IMR-90 (cell line): ENCODE measurements around the gene COX6A2. TPM values are rescaled to one million over a fixed set of nuclear protein-coding genes. Genes with fewer than 3 reads are reported as not detected.

Experiments used
- ATAC-seq: fragments of 200-7000 bp; cut with Tn5 transposase; 2 replicates; pipeline ENCODE4 v1.9.1; 2020; ENCODE audit warnings: low read depth, mild to moderate bottlenecking, moderate library complexity
- BruUV-seq: library from RNA; stranded (reverse); fragments of 400-500 nt; replicated peaks from 2 replicates; lab custom pipeline; 2021; lab: Mats Ljungman, UMichigan
- CTCF ChIA-PET: fragments of 300-600 bp; formaldehyde crosslinking; extraction: SDS; loops from one replicate; lab custom pipeline; 2021; ENCODE audit warnings: antibody characterized with exemption; lab: Yijun Ruan, JAX
- POLR2A ChIA-PET: fragments of 300-600 bp; sonication (Branson Sonifier 250); formaldehyde crosslinking; loops from one replicate; lab custom pipeline; 2022; ENCODE audit warnings: antibody characterized with exemption; ENCODE audit not compliant: unreplicated experiment; lab: Charles Lee
- DNase-seq: peaks from one replicate; pipeline ENCODE4 v3.0.0; 2013
- H2AFZ ChIP-seq: replicated peaks from 2 replicates; pipeline ENCODE3; 2013; ENCODE audit warnings: low read length, mild to moderate bottlenecking; ENCODE audit not compliant: poor library complexity
- H2AK5ac ChIP-seq: 2 replicates; pipeline ENCODE4 v1.6.1; 2013; ENCODE audit warnings: low read depth, low read length, inconsistent platforms
- H2AK9ac ChIP-seq: replicated peaks from 2 replicates; pipeline ENCODE3; 2013; ENCODE audit warnings: mild to moderate bottlenecking, low read depth, low read length, moderate library complexity; ENCODE audit not compliant: poor library complexity
- H2BK120ac ChIP-seq: 2 replicates; pipeline ENCODE4 v1.6.1; 2013; ENCODE audit warnings: low read depth, low read length, inconsistent platforms
- H2BK15ac ChIP-seq: 3 replicates; pipeline ENCODE4 v1.6.1; 2013; ENCODE audit warnings: low read depth, low read length, inconsistent platforms
- H2BK20ac ChIP-seq: 2 replicates; pipeline ENCODE4 v1.6.1; 2013; ENCODE audit warnings: low read depth, mild to moderate bottlenecking, inconsistent platforms, low read length, moderate library complexity
- H2BK5ac ChIP-seq: 2 replicates; pipeline ENCODE4 v1.6.1; 2013; ENCODE audit warnings: mild to moderate bottlenecking, low read depth, low read length, inconsistent platforms; ENCODE audit not compliant: poor library complexity, severe bottlenecking
- H3K14ac ChIP-seq: replicated peaks from 2 replicates; pipeline ENCODE4 v1.6.1; 2013; ENCODE audit warnings: low read depth, low read length, inconsistent platforms
- H3K18ac ChIP-seq: 2 replicates; pipeline ENCODE4 v1.6.1; 2013; ENCODE audit warnings: low read depth, low read length, control low read depth
- H3K23ac ChIP-seq: 2 replicates; pipeline ENCODE4 v1.6.1; 2013; ENCODE audit warnings: low read depth, low read length, inconsistent platforms
- H3K27ac ChIP-seq: 2 replicates; pipeline ENCODE4 v1.5.1; 2013; ENCODE audit warnings: mild to moderate bottlenecking, control low read depth, low read length; ENCODE audit not compliant: insufficient read depth
- H3K27me3 ChIP-seq: 2 replicates; pipeline ENCODE4 v1.6.1; 2013; ENCODE audit warnings: low read length; ENCODE audit not compliant: control insufficient read depth, insufficient read depth
- H3K36me3 ChIP-seq: 2 replicates; pipeline ENCODE4 v1.6.1; 2013; ENCODE audit warnings: low read length, mixed read lengths; ENCODE audit not compliant: control insufficient read depth, insufficient read depth
- H3K4ac ChIP-seq: 2 replicates; pipeline ENCODE4 v1.6.1; 2013; ENCODE audit warnings: low read depth, low read length, inconsistent platforms
- H3K4me1 ChIP-seq: 2 replicates; pipeline ENCODE4 v1.6.1; 2013; ENCODE audit warnings: low read length, mixed read lengths; ENCODE audit not compliant: control insufficient read depth, insufficient read depth
- H3K4me2 ChIP-seq: 2 replicates; pipeline ENCODE4 v1.6.1; 2013; ENCODE audit warnings: low read depth, mild to moderate bottlenecking, control low read depth, low read length, moderate library complexity
- H3K4me3 ChIP-seq: 2 replicates; pipeline ENCODE4 v1.5.1; 2013; ENCODE audit warnings: low read depth, mild to moderate bottlenecking, control low read depth, low read length, moderate library complexity; ENCODE audit not compliant: insufficient read depth
- H3K56ac ChIP-seq: 2 replicates; pipeline ENCODE4 v1.6.1; 2013; ENCODE audit warnings: low read length, inconsistent platforms; ENCODE audit not compliant: insufficient read depth; ENCODE audit errors: extremely low read depth
- H3K79me1 ChIP-seq, 2 experiments: 2 replicates each; pipeline ENCODE4 v1.6.1; 2013; ENCODE audit warnings: low read length in 2 of 2, inconsistent platforms in 1 of 2, low read depth in 1 of 2
- H3K9ac ChIP-seq: 2 replicates; pipeline ENCODE4 v1.6.1; 2013; ENCODE audit warnings: low read depth, low read length, control low read depth
- H3K9me1 ChIP-seq: 2 replicates; pipeline ENCODE4 v1.6.1; 2013; ENCODE audit warnings: low read length, inconsistent platforms; ENCODE audit not compliant: insufficient read depth
- H3K9me3 ChIP-seq: 2 replicates; pipeline ENCODE4 v1.6.1; 2013; ENCODE audit warnings: low read length; ENCODE audit not compliant: control insufficient read depth, insufficient read depth
- H4K20me1 ChIP-seq: 2 replicates; pipeline ENCODE4 v1.6.1; 2013; ENCODE audit warnings: low read length, inconsistent platforms; ENCODE audit not compliant: insufficient read depth
- H4K5ac ChIP-seq: 2 replicates; pipeline ENCODE4 v1.6.1; 2013; ENCODE audit warnings: mild to moderate bottlenecking, low read depth, low read length, control low read depth
- H4K8ac ChIP-seq, 2 experiments: 2 replicates each; pipeline ENCODE4 v1.6.1; 2013; ENCODE audit warnings: low read depth in 2 of 2, low read length in 2 of 2, control low read depth in 1 of 2, inconsistent platforms in 1 of 2
- H4K91ac ChIP-seq: 2 replicates; pipeline ENCODE4 v1.6.1; 2013; ENCODE audit warnings: low read depth, low read length, inconsistent platforms; ENCODE audit not compliant: insufficient read depth
- CEBPB ChIP-seq: IDR thresholded peaks from 2 replicates; pipeline ENCODE4 v1.6.1; 2012; ENCODE audit warnings: low read depth, low read length, improper control_type of control experiment
- FOS ChIP-seq: fragments of 150-350 bp; IDR thresholded peaks from 2 replicates; pipeline ENCODE4 v1.6.1; 2016; ENCODE audit warnings: low read depth, low read length
- MAFK ChIP-seq: IDR thresholded peaks from 2 replicates; pipeline ENCODE4 v1.6.1; 2012; ENCODE audit warnings: low read depth, low read length, improper control_type of control experiment
- MXI1 ChIP-seq: IDR thresholded peaks from 2 replicates; pipeline ENCODE4 v1.6.1; 2012; ENCODE audit warnings: low read depth, mild to moderate bottlenecking, low read length, moderate library complexity, borderline replicate concordance
- RAD21 ChIP-seq: IDR thresholded peaks from 2 replicates; pipeline ENCODE4 v1.6.1; 2012; ENCODE audit warnings: low read length, improper control_type of control experiment
- RCOR1 ChIP-seq: IDR thresholded peaks from 2 replicates; pipeline ENCODE4 v1.6.1; 2012; ENCODE audit warnings: mild to moderate bottlenecking, low read length, improper control_type of control experiment; ENCODE audit not compliant: insufficient replicate concordance
- USF2 ChIP-seq: fragments of 150-350 bp; IDR thresholded peaks from 2 replicates; pipeline ENCODE4 v1.6.1; 2017; ENCODE audit warnings: mild to moderate bottlenecking, antibody characterized with exemption, low read length, low read depth
- WGBS, 2 experiments: methylation state at CpG; one replicate each; pipeline versions ENCODE4 v1.1.5 to v1.1.7; 2013; ENCODE audit warnings: missing lambda C conversion rate in 2 of 2; ENCODE audit not compliant: insufficient read length in 1 of 2; ENCODE audit errors: extremely low coverage in 2 of 2; 5-methylcytosine and 5-hydroxymethylcytosine counted together
- dilution Hi-C: fragments of 300-500 bp; cut with HindIII; formaldehyde crosslinking; loops from one replicate; pipeline ENCODE4 v1.14.3; 2018; ENCODE audit warnings: low sequenced_read_pairs; ENCODE audit not compliant: unreplicated experiment
- in situ Hi-C: fragments of 300-500 bp; cut with MboI; formaldehyde crosslinking; loops from 3 replicates; pipeline ENCODE4 v1.14.3; 2019; ENCODE audit warnings: low sequenced_read_pairs, inconsistent platforms, mixed read lengths
- intact Hi-C: fragments of 100-400 bp; cut with micrococcal nuclease; formaldehyde crosslinking; loops from 2 replicates; pipeline ENCODE4 v1.10.0; 2022
- polyA plus RNA-seq, 3 experiments: library from polyadenylated mRNA; depleted of rRNA; stranded (reverse); fragments of >200 nt; gene quantifications; 2 replicates each; pipeline ENCODE4 v1.2.3, GENCODE V29; 2012; ENCODE audit warnings: low replicate concordance in 1 of 3
- total RNA-seq: library from RNA; depleted of rRNA; stranded (reverse); fragments of >200 nt; gene quantifications from 2 replicates; pipeline ENCODE4 v1.2.3, GENCODE V29; 2012
- TF ChIP-seq, protein P1 (sequence below): conservative IDR thresholded peaks from 2 replicates; pipeline ENCODE4 v1.5.1; 2012; ENCODE audit warnings: mild to moderate bottlenecking, low read depth, low read length, improper control_type of control experiment

COX6A2 gene
- total and polyA plus RNA-seq, 2 of the 4 experiments (the other 2 are of a cell fraction): not detected

DNA sequence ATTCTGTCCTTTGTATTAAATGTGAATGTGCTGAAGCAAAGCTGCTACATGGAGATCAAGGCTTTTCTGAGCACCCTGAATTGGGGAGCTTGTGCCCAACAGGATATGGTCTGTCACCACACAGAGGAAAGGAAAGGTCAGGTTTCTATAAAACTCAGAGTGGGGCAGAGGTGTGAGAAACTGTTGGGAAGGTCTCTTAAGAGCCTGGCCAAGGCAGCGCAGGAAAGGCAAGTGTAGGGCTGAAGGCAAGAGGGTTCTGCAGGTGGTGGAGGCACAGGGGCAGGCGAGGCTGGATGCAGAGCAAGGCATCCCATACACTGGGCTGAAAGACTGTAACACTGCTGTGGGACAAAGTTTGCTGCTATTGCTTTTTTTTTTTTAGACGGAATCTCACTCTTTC, 8.1 kb downstream of the COX6A2 start:
- no peaks in the 10 kb centered on the region for H3K36me3 ChIP-seq
- dilution Hi-C loops (no loop called here), intact Hi-C loops (no loop called here), in situ Hi-C loops (no loop called here)
- H2AK5ac ChIP-seq: no peak overlapping the region
- H3K4me3 ChIP-seq: no peak overlapping the region
- H2AK9ac ChIP-seq: no peak overlapping the region
- H3K27ac ChIP-seq: no peak overlapping the region
- no peak overlapping the region for H4K8ac ChIP-seq
- H2AFZ ChIP-seq: no peak overlapping the region
- no peaks in the 10 kb centered on the region for H4K20me1 ChIP-seq
- no peak overlapping the region for H3K9ac ChIP-seq
- WGBS, 2 experiments: 64% methylated on average over 2 of the region's 3 CpGs; no CpG with 5 or more reads in 1 of the 2 experiments
- H3K56ac ChIP-seq: no peak overlapping the region
- DNase-seq: no peak
- no peaks in the 10 kb centered on the region for H3K79me1 ChIP-seq
- H3K18ac ChIP-seq: no peak overlapping the region
- ChIA-PET CTCF (no interaction called here), POLR2A (no interaction called here)
- H3K14ac ChIP-seq: no peak overlapping the region
- no peak overlapping the region for H3K23ac ChIP-seq
- no peak overlapping the region for H3K4ac ChIP-seq
- H2BK20ac ChIP-seq: no peak overlapping the region
- H4K5ac ChIP-seq: no peak overlapping the region
- peaks cover 21% of the 10 kb centered on the region for H3K27me3 ChIP-seq
- H3K4me1 ChIP-seq: no peaks in the 10 kb centered on the region
- H2BK15ac ChIP-seq: no peak overlapping the region
- BruUV-seq: no TSS peak
- no peak for TF ChIP-seq USF2
- TF ChIP-seq, protein P1, sequence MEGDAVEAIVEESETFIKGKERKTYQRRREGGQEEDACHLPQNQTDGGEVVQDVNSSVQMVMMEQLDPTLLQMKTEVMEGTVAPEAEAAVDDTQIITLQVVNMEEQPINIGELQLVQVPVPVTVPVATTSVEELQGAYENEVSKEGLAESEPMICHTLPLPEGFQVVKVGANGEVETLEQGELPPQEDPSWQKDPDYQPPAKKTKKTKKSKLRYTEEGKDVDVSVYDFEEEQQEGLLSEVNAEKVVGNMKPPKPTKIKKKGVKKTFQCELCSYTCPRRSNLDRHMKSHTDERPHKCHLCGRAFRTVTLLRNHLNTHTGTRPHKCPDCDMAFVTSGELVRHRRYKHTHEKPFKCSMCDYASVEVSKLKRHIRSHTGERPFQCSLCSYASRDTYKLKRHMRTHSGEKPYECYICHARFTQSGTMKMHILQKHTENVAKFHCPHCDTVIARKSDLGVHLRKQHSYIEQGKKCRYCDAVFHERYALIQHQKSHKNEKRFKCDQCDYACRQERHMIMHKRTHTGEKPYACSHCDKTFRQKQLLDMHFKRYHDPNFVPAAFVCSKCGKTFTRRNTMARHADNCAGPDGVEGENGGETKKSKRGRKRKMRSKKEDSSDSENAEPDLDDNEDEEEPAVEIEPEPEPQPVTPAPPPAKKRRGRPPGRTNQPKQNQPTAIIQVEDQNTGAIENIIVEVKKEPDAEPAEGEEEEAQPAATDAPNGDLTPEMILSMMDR: no peak
- no peak for TF ChIP-seq RAD21
- TF ChIP-seq MAFK: no peak
- no peak for TF ChIP-seq RCOR1
- TF ChIP-seq FOS: no peak
- TF ChIP-seq CEBPB: no peak
- TF ChIP-seq MXI1: no peak
- H2BK120ac ChIP-seq: no peak overlapping the region
- H4K91ac ChIP-seq: no peak overlapping the region
- H2BK5ac ChIP-seq: no peak overlapping the region
- no peaks in the 10 kb centered on the region; the same call in 1 of the 2 replicates for H3K9me3 ChIP-seq
- H3K9me1 ChIP-seq: no peaks in the 10 kb centered on the region
- no peak for ATAC-seq
- H3K4me2 ChIP-seq: no peak overlapping the region
